Suprapubic skin (tissue), 4 donors: ENCODE data around the gene CDK1.

Source experiments
- CTCF ChIP-seq, 2 donors: fragments of 200-600 bp in 1 of 2; fragments of 450-650 bp in 1 of 2; sonication (generic) in 1 of 2; IDR thresholded peaks; one replicate each; pipeline ENCODE4 v1.5.1; 2016 to 2019; ENCODE audit warnings: antibody characterized with exemption in 2 of 2, mild to moderate bottlenecking in 1 of 2, moderate library complexity in 1 of 2
- POLR2A ChIP-seq, 2 donors: fragments of 450-650 bp; IDR thresholded peaks; one replicate each; pipeline ENCODE4 v1.6.1; 2017; ENCODE audit warnings: antibody characterized with exemption in 2 of 2, mild to moderate bottlenecking in 2 of 2, moderate library complexity in 2 of 2
- POLR2AphosphoS5 ChIP-seq, 3 donors: sonication (generic); formaldehyde crosslinking; IDR thresholded peaks; one replicate each; pipeline ENCODE4 v1.6.1; 2017; ENCODE audit warnings: antibody characterized with exemption in 3 of 3

DNA sequence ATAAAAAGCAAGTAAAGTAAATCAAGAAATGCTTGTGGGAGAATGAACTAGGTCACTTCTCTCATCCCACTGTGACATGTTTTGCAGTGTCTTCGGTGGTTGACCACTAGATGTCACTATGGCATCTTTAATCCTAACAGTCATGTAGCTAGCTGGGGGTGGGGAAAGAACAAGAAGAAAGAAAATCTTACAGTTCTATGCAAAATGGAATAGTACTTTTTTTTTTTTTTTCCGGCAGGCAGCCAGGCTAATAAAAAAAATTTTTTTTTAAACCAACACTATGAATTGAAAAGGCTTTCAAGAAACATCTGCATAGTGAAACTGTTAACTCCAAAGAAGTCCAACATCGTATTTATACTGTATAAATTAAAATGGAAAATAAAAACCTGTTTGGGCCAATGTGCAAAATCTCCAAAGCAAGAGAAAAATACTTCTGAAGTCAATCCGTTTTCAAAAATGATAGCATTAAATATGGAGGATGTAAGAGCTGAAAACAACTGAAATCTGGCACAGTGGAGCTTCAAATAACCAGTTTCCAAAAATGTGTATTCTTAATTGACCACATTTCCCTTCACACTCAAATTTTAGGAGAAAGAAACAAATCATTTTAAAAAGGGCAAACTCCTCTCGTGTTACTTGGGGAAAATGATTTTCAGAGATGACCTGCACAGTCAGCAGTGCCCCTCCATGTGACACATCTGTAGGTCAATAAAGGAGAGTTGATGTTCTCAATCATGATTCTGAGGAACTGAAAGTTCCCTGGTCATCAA lies 38.5 kb downstream of the CDK1 start:
- no peak for TF ChIP-seq POLR2A (IDR thresholded peaks at IDR 0.05)
- TF ChIP-seq CTCF (IDR thresholded peaks at IDR 0.05) = peak; percentile 54 to 85
- no peak for TF ChIP-seq POLR2AphosphoS5 (IDR thresholded peaks at IDR 0.05)
